Osteoblast (primary cell): ENCODE results near the gene MGA. TPM values are rescaled to one million over a fixed set of nuclear protein-coding genes. Genes with fewer than 3 reads are reported as not detected.

Experiments used
- DNase-seq: peaks from one replicate; pipeline ENCODE4 v3.0.0; 2011; ENCODE audit warnings: low spot score, mixed read lengths; ENCODE audit not compliant: insufficient read length; ENCODE audit errors: missing footprints
- H2AFZ ChIP-seq: 2 replicates; pipeline ENCODE4 v1.6.0; 2011; ENCODE audit warnings: mild to moderate bottlenecking, low read length
- H3K27ac ChIP-seq: 2 replicates; pipeline ENCODE4 v1.5.1; 2011; ENCODE audit warnings: mild to moderate bottlenecking, low read depth, low read length, moderate library complexity
- H3K27me3 ChIP-seq: 2 replicates; pipeline ENCODE4 v1.6.0; 2012; ENCODE audit warnings: mild to moderate bottlenecking, control low read depth, inconsistent platforms, low read length, moderate library complexity; ENCODE audit not compliant: insufficient read depth
- H3K36me3 ChIP-seq: 2 replicates; pipeline ENCODE4 v1.5.1; 2011; ENCODE audit warnings: mild to moderate bottlenecking, low read length, control low read depth, moderate library complexity; ENCODE audit not compliant: insufficient read depth
- H3K4me1 ChIP-seq: 2 replicates; pipeline ENCODE4 v1.5.1; 2011; ENCODE audit warnings: mild to moderate bottlenecking, low read length, control low read depth, moderate library complexity; ENCODE audit not compliant: insufficient read depth
- H3K4me2 ChIP-seq: 2 replicates; pipeline ENCODE4 v1.6.0; 2011; ENCODE audit warnings: mild to moderate bottlenecking, low read length; ENCODE audit not compliant: insufficient read depth
- H3K4me3 ChIP-seq: fragments of 200-600 bp; sonication (generic); 3 replicates; pipeline ENCODE4 v1.5.1; 2012; ENCODE audit warnings: mild to moderate bottlenecking, low read length, inconsistent platforms; ENCODE audit not compliant: insufficient read depth
- H3K79me2 ChIP-seq: 2 replicates; pipeline ENCODE4 v1.6.0; 2012; ENCODE audit warnings: mild to moderate bottlenecking, low read length, control low read depth, inconsistent platforms; ENCODE audit not compliant: insufficient read depth
- H3K9me3 ChIP-seq: 2 replicates; pipeline ENCODE4 v1.5.1; 2011; ENCODE audit warnings: low read depth, low read length, control low read depth
- H4K20me1 ChIP-seq: 2 replicates; pipeline ENCODE4 v1.6.0; 2012; ENCODE audit warnings: mild to moderate bottlenecking, low read length, control low read depth; ENCODE audit not compliant: insufficient read depth
- CTCF ChIP-seq: IDR thresholded peaks from 2 replicates; pipeline ENCODE4 v1.5.1; 2011; ENCODE audit warnings: mild to moderate bottlenecking, low read depth, low read length, moderate library complexity; ENCODE audit errors: extremely low read depth
- total RNA-seq: library from RNA; depleted of rRNA; stranded (reverse); fragments of >200 nt; gene quantifications from 2 replicates; pipeline ENCODE4 v1.2.3, GENCODE V29; 2012

MGA gene
- total RNA-seq, 1 donor = 40.2 TPM

DNA sequence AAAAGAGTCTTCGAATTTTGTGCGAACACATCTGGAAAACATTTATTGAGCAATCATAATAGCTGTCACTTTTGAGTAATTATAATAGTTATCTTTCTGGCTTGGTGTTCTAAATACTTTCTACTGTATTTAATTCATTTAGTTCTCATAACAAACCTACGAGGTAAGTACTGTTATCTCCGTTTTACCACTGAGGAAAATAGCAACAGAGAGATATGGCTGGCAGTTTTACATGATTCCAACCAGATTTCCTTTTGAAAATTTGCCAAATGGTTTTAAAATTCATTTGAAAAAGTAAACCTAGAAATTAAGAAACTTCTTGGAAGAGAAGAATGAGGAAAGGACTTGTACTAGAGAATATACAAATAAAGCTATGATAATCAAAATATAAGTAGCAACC, 37.3 kb upstream of the MGA start:
- TF ChIP-seq CTCF = no peak
- peaks cover 4% of the 10 kb centered on the region for H3K79me2 ChIP-seq
- no peak overlapping the region for H3K4me2 ChIP-seq
- peaks cover 14% of the 10 kb centered on the region for H3K4me1 ChIP-seq
- no peaks in the 10 kb centered on the region for H3K36me3 ChIP-seq
- DNase-seq = no peak
- no peaks in the 10 kb centered on the region for H4K20me1 ChIP-seq
- H3K27ac ChIP-seq = no peak overlapping the region
- no peaks in the 10 kb centered on the region for H3K9me3 ChIP-seq
- H2AFZ ChIP-seq = no peak overlapping the region
- H3K27me3 ChIP-seq = no peaks in the 10 kb centered on the region
- H3K4me3 ChIP-seq = no peak overlapping the region

- Histone ChIP-seq H4K20me1 (no peaks in the 10 kb centered on the region), H3K9me3 (no peaks in the 10 kb centered on the region), H3K4me1 (peaks cover 3% of the 10 kb centered on the region), H3K4me2 (no peak overlapping the region), H3K27me3 (no peaks in the 10 kb centered on the region), H3K27ac (no peak overlapping the region), H3K36me3 (no peaks in the 10 kb centered on the region), H3K79me2 (peaks cover 11% of the 10 kb centered on the region), H2AFZ (no peak overlapping the region), H3K4me3 (no peak overlapping the region)
- TF ChIP-seq CTCF = no peak
- no peak for DNase-seq
Observed at GRCh38 chr15:41627203-41627602, 33.0 kb upstream of the MGA start.

DNA sequence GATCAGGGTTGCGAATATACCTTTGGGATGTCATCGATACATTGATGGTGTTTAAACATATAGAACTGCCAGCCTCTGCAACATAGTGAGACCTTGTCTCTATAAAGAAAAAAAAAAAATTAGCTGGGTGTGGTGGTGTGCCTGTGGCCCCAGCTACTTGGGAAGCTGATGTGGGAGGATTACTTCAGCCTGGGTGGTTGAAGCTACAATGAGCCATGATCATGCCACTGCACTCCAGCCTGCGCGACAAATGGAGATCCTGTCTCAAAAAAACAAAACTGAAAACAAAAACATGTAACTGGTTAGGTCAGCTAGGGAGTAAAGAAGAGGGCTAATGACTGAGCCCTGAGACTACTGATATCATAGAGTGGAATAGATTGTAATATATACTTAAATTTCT, 30.7 kb upstream of the MGA start:
- Histone ChIP-seq H4K20me1 (no peaks in the 10 kb centered on the region), H2AFZ (no peak overlapping the region), H3K4me3 (no peak overlapping the region), H3K4me1 (no peaks in the 10 kb centered on the region), H3K79me2 (peaks cover 17% of the 10 kb centered on the region), H3K27me3 (no peaks in the 10 kb centered on the region), H3K4me2 (no peak overlapping the region), H3K9me3 (no peaks in the 10 kb centered on the region), H3K36me3 (no peaks in the 10 kb centered on the region), H3K27ac (no peak overlapping the region)
- TF ChIP-seq CTCF = no peak
- DNase-seq = no peak

GRCh38 chr15:41629883-41630282, 30.3 kb upstream of the MGA start:
- Histone ChIP-seq H3K4me3 (no peak overlapping the region), H2AFZ (no peak overlapping the region), H3K27me3 (no peaks in the 10 kb centered on the region), H3K4me1 (no peaks in the 10 kb centered on the region), H4K20me1 (no peaks in the 10 kb centered on the region), H3K4me2 (no peak overlapping the region), H3K36me3 (no peaks in the 10 kb centered on the region), H3K9me3 (no peaks in the 10 kb centered on the region), H3K27ac (no peak overlapping the region), H3K79me2 (peaks cover 21% of the 10 kb centered on the region)
- no peak for DNase-seq
- TF ChIP-seq CTCF = no peak
